ENCODE measurements around the gene DPP9. TPM values are rescaled to one million over a fixed set of nuclear protein-coding genes. Genes with fewer than 3 reads are reported as not detected.

DPP9 gene
- total RNA-seq, 2 donors from 2014 or later, result 36.8 to 48.8 TPM

DNA sequence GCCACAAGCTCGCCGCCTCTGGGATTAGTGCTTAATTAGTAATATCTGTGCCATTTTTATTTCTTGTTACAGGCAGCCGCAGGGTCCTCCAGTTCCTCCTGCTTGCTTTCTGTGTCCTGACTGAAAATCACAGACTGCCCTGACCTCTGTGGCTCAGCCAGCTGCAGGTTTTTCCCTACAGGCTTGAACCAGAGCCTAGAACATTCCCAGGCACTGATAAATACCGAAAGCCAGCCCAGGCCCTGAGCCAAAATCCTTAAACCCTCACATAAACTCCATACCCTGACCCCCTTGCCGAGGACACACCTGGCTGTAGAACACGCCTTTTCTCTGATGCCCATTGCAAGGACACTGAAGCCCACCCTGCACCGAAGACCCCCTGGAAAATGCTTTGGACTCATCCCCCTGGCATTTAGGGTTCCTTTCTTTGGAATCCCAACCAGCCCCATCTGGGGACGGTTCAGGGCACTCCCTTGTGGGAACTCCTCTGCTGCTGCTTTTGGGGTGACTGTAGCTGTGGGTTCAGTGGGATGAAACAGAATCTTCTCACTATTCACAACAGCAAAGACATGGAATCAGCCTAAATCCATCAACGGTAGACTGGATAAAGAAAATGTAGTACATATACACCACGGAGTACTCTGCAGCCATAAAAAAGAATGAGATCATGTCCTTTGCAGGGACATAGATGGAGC, 15.5 kb downstream of the DPP9 start:
- 96 to 100% methylated on average over 5 to 10 of the region's 10 CpGs for WGBS, 2 experiments (ENCODE audit: insufficient coverage in 1 of 2, insufficient read length in 1 of 2)
- TF ChIP-seq, protein P1, sequence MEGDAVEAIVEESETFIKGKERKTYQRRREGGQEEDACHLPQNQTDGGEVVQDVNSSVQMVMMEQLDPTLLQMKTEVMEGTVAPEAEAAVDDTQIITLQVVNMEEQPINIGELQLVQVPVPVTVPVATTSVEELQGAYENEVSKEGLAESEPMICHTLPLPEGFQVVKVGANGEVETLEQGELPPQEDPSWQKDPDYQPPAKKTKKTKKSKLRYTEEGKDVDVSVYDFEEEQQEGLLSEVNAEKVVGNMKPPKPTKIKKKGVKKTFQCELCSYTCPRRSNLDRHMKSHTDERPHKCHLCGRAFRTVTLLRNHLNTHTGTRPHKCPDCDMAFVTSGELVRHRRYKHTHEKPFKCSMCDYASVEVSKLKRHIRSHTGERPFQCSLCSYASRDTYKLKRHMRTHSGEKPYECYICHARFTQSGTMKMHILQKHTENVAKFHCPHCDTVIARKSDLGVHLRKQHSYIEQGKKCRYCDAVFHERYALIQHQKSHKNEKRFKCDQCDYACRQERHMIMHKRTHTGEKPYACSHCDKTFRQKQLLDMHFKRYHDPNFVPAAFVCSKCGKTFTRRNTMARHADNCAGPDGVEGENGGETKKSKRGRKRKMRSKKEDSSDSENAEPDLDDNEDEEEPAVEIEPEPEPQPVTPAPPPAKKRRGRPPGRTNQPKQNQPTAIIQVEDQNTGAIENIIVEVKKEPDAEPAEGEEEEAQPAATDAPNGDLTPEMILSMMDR (conservative IDR thresholded peaks at IDR 0.05), result no peak

GRCh38 chr19:4707322-4707721, 16.3 kb downstream of the DPP9 start:
- TF ChIP-seq, protein P1 (conservative IDR thresholded peaks at IDR 0.05), result no peak
- no peaks in the 10 kb centered on the region for H3K27me3 ChIP-seq (ENCODE audit: control insufficient read depth, insufficient read depth, low read length, poor library complexity, severe bottlenecking)
- Mint-ChIP-seq H3K4me3 (no peak overlapping the region), H3K4me1 (peaks cover 3% of the 10 kb centered on the region), H3K27ac (peak overlapping the region; percentile 19), H3K27me3 (ENCODE audit: insufficient read depth) (no peaks in the 10 kb centered on the region), H3K36me3 (ENCODE audit: low read depth) (peaks cover 62% of the 10 kb centered on the region), H3K9me3 (no peaks in the 10 kb centered on the region)
- peaks cover 45% of the 10 kb centered on the region for H3K36me3 ChIP-seq (ENCODE audit: control insufficient read depth, insufficient read depth, low read length)
- 92 to 100% methylated on average over 3 to 12 of the region's 12 CpGs for WGBS, 2 experiments (ENCODE audit: insufficient coverage in 1 of 2, insufficient read length in 1 of 2)
- DNase-seq, result no peak
- no peak overlapping the region for H3K27ac ChIP-seq (ENCODE audit: low read depth, low read length)
- H3K9me3 ChIP-seq (ENCODE audit: control insufficient read depth, low read length), result no peaks in the 10 kb centered on the region
- H3K4me3 ChIP-seq (ENCODE audit: low read length), result no peak overlapping the region
- no peaks in the 10 kb centered on the region for H3K4me1 ChIP-seq (ENCODE audit: control insufficient read depth, insufficient read depth, low read length)
- H3K9ac ChIP-seq (ENCODE audit: extremely low read depth, low read length, poor library complexity, severe bottlenecking), result no peak overlapping the region

More for the DNA sequence above, 15.5 kb downstream of the DPP9 start:
- Mint-ChIP-seq H3K27ac (peak overlapping the region; percentile 61), H3K27me3 (ENCODE audit: insufficient read depth) (no peaks in the 10 kb centered on the region), H3K4me3 (no peak overlapping the region), H3K9me3 (no peaks in the 10 kb centered on the region), H3K36me3 (ENCODE audit: low read depth) (peaks cover 64% of the 10 kb centered on the region), H3K4me1 (peaks cover 3% of the 10 kb centered on the region)
- Histone ChIP-seq H3K9ac (ENCODE audit: extremely low read depth, low read length, poor library complexity, severe bottlenecking) (no peak overlapping the region), H3K9me3 (ENCODE audit: control insufficient read depth, low read length) (no peaks in the 10 kb centered on the region), H3K36me3 (ENCODE audit: control insufficient read depth, insufficient read depth, low read length) (peaks cover 47% of the 10 kb centered on the region), H3K27me3 (ENCODE audit: control insufficient read depth, insufficient read depth, low read length, poor library complexity, severe bottlenecking) (no peaks in the 10 kb centered on the region), H3K4me1 (ENCODE audit: control insufficient read depth, insufficient read depth, low read length) (no peaks in the 10 kb centered on the region), H3K27ac (ENCODE audit: low read depth, low read length) (no peak overlapping the region), H3K4me3 (ENCODE audit: low read length) (no peak overlapping the region)
- no peak for DNase-seq

GRCh38 chr19:4705413-4706131, 18.1 kb downstream of the DPP9 start:
- Mint-ChIP-seq H3K9me3 (no peaks in the 10 kb centered on the region), H3K27me3 (ENCODE audit: insufficient read depth) (no peaks in the 10 kb centered on the region), H3K4me1 (peaks cover 3% of the 10 kb centered on the region), H3K4me3 (no peak overlapping the region), H3K36me3 (ENCODE audit: low read depth) (peaks cover 63% of the 10 kb centered on the region), H3K27ac (peak overlapping the region; percentile 7)
- H3K4me3 ChIP-seq (ENCODE audit: low read length), result no peak overlapping the region
- H3K36me3 ChIP-seq (ENCODE audit: control insufficient read depth, insufficient read depth, low read length), result peaks cover 50% of the 10 kb centered on the region
- H3K27me3 ChIP-seq (ENCODE audit: control insufficient read depth, insufficient read depth, low read length, poor library complexity, severe bottlenecking), result no peaks in the 10 kb centered on the region
- H3K9me3 ChIP-seq (ENCODE audit: control insufficient read depth, low read length), result no peaks in the 10 kb centered on the region
- TF ChIP-seq, protein P1 (conservative IDR thresholded peaks at IDR 0.05), result no peak
- 94% methylated on average over 14 to 19 of the region's 19 CpGs for WGBS, 2 experiments (ENCODE audit: insufficient coverage in 1 of 2, insufficient read length in 1 of 2)
- H3K27ac ChIP-seq (ENCODE audit: low read depth, low read length), result no peak overlapping the region
- no peak for DNase-seq
- no peak overlapping the region for H3K9ac ChIP-seq (ENCODE audit: extremely low read depth, low read length, poor library complexity, severe bottlenecking)
- no peaks in the 10 kb centered on the region for H3K4me1 ChIP-seq (ENCODE audit: control insufficient read depth, insufficient read depth, low read length)
